Muscle layer of duodenum (tissue), 2 donors: Measurements from ENCODE around the gene CELF4.

Experiments used
- H3K27ac ChIP-seq: one replicate; pipeline ENCODE4 v1.7.0; 2013; ENCODE audit warnings: mild to moderate bottlenecking, low read length
- H3K27me3 ChIP-seq: one replicate; pipeline ENCODE4 v1.7.0; 2013; ENCODE audit warnings: low read depth, mild to moderate bottlenecking, control low read depth, low read length
- H3K36me3 ChIP-seq, 2 donors: one replicate each; pipeline ENCODE4 v1.7.0; 2013; ENCODE audit warnings: low read length in 2 of 2, control low read depth in 1 of 2, mild to moderate bottlenecking in 1 of 2; ENCODE audit not compliant: insufficient read depth in 2 of 2, control insufficient read depth in 1 of 2
- H3K4me1 ChIP-seq, 2 donors: one replicate each; pipeline ENCODE4 v1.7.0; 2013; ENCODE audit warnings: low read length in 2 of 2, mild to moderate bottlenecking in 2 of 2, control low read depth in 1 of 2, moderate library complexity in 1 of 2; ENCODE audit not compliant: insufficient read depth in 2 of 2, control insufficient read depth in 1 of 2
- H3K4me3 ChIP-seq, 2 donors: one replicate each; pipeline ENCODE4 v1.7.0; 2013; ENCODE audit warnings: low read length in 2 of 2, low read depth in 1 of 2, mild to moderate bottlenecking in 1 of 2
- H3K9me3 ChIP-seq, 2 donors: one replicate each; pipeline ENCODE4 v1.7.0; 2013; ENCODE audit warnings: low read length in 2 of 2, control low read depth in 1 of 2, mild to moderate bottlenecking in 1 of 2; ENCODE audit not compliant: control insufficient read depth in 1 of 2
- donor health status: healthy.

The CELF4 gene

GRCh38 chr18:37419315-37419714 is 146.3 kb downstream of the CELF4 start:
- H3K4me1 ChIP-seq = no peaks in the 10 kb centered on the region
- H3K27ac ChIP-seq = no peak overlapping the region
- H3K4me3 ChIP-seq = no peak overlapping the region
- H3K36me3 ChIP-seq = no peaks in the 10 kb centered on the region
- H3K27me3 ChIP-seq = no peaks in the 10 kb centered on the region
- no peaks in the 10 kb centered on the region for H3K9me3 ChIP-seq

- Histone ChIP-seq H3K27me3 (no peaks in the 10 kb centered on the region), H3K36me3 (no peaks in the 10 kb centered on the region), H3K27ac (no peak overlapping the region), H3K9me3 (no peaks in the 10 kb centered on the region), H3K4me3 (no peak overlapping the region), H3K4me1 (peaks cover 0 to 7% of the 10 kb centered on the region in 2 donors)
These were observed 150.8 kb downstream of the CELF4 start for GRCh38 chr18:37414816-37415215.

- Histone ChIP-seq H3K4me3 (no peak overlapping the region), H3K9me3 (no peaks in the 10 kb centered on the region)
These were observed 152.8 kb downstream of the CELF4 start for GRCh38 chr18:37412829-37413228.

GRCh38 chr18:37412333-37412732 is 153.3 kb downstream of the CELF4 start:
- Histone ChIP-seq H3K4me1 (peaks cover 0 to 7% of the 10 kb centered on the region in 2 donors), H3K9me3 (no peaks in the 10 kb centered on the region), H3K27me3 (no peaks in the 10 kb centered on the region), H3K27ac (no peak overlapping the region), H3K4me3 (no peak overlapping the region), H3K36me3 (no peaks in the 10 kb centered on the region)

More at GRCh38 chr18:37412829-37413228, 152.8 kb downstream of the CELF4 start:
- H3K4me1 ChIP-seq = peaks cover 0 to 7% of the 10 kb centered on the region in 2 donors
- no peak overlapping the region for H3K27ac ChIP-seq
- H3K27me3 ChIP-seq = no peaks in the 10 kb centered on the region
- no peaks in the 10 kb centered on the region for H3K36me3 ChIP-seq

- H3K27me3 ChIP-seq = no peaks in the 10 kb centered on the region
- peaks cover 0 to 7% of the 10 kb centered on the region in 2 donors for H3K4me1 ChIP-seq
- no peaks in the 10 kb centered on the region for H3K36me3 ChIP-seq
- H3K4me3 ChIP-seq = no peak overlapping the region
- no peak overlapping the region for H3K27ac ChIP-seq
- H3K9me3 ChIP-seq = no peaks in the 10 kb centered on the region
These were observed 155.7 kb downstream of the CELF4 start for GRCh38 chr18:37409878-37410277.

- no peak overlapping the region for H3K27ac ChIP-seq
These were observed 156.8 kb downstream of the CELF4 start for GRCh38 chr18:37408676-37409265.

GRCh38 chr18:37407571-37407970 is 158.0 kb downstream of the CELF4 start:
- Histone ChIP-seq H3K36me3 (no peaks in the 10 kb centered on the region), H3K9me3 (no peaks in the 10 kb centered on the region), H3K27me3 (no peaks in the 10 kb centered on the region), H3K4me3 (no peak overlapping the region), H3K4me1 (peaks cover 0 to 11% of the 10 kb centered on the region in 2 donors), H3K27ac (no peak overlapping the region)

More at GRCh38 chr18:37408676-37409265, 156.8 kb downstream of the CELF4 start:
- no peaks in the 10 kb centered on the region for H3K27me3 ChIP-seq
- H3K4me3 ChIP-seq = no peak overlapping the region
- H3K9me3 ChIP-seq = no peaks in the 10 kb centered on the region
- H3K4me1 ChIP-seq = peaks cover 0 to 7% of the 10 kb centered on the region in 2 donors
- H3K36me3 ChIP-seq = no peaks in the 10 kb centered on the region

GRCh38 chr18:37405772-37406171 is 159.8 kb downstream of the CELF4 start:
- H3K4me1 ChIP-seq = peaks cover 0 to 15% of the 10 kb centered on the region in 2 donors
- H3K36me3 ChIP-seq = no peaks in the 10 kb centered on the region
- H3K27me3 ChIP-seq = no peaks in the 10 kb centered on the region
- H3K4me3 ChIP-seq = no peak overlapping the region
- no peak overlapping the region for H3K27ac ChIP-seq
- H3K9me3 ChIP-seq = no peaks in the 10 kb centered on the region

- Histone ChIP-seq H3K9me3 (no peaks in the 10 kb centered on the region), H3K27me3 (no peaks in the 10 kb centered on the region), H3K4me3 (no peak overlapping the region), H3K27ac (no peak overlapping the region), H3K4me1 (peaks cover 0 to 11% of the 10 kb centered on the region in 2 donors), H3K36me3 (no peaks in the 10 kb centered on the region)
These were observed 160.4 kb downstream of the CELF4 start for GRCh38 chr18:37405229-37405628.

- no peaks in the 10 kb centered on the region for H3K27me3 ChIP-seq
- H3K36me3 ChIP-seq = no peaks in the 10 kb centered on the region
- H3K27ac ChIP-seq = no peak overlapping the region
These were observed 161.8 kb downstream of the CELF4 start for GRCh38 chr18:37403788-37404187.

GRCh38 chr18:37403100-37403781 is 162.4 kb downstream of the CELF4 start:
- Histone ChIP-seq H3K4me3 (no peak overlapping the region), H3K36me3 (no peaks in the 10 kb centered on the region), H3K4me1 (peaks cover 0 to 8% of the 10 kb centered on the region in 2 donors), H3K9me3 (no peaks in the 10 kb centered on the region), H3K27ac (no peak overlapping the region), H3K27me3 (no peaks in the 10 kb centered on the region)

More at GRCh38 chr18:37403788-37404187, 161.8 kb downstream of the CELF4 start:
- Histone ChIP-seq H3K9me3 (no peaks in the 10 kb centered on the region), H3K4me1 (peaks cover 0 to 8% of the 10 kb centered on the region in 2 donors), H3K4me3 (no peak overlapping the region)
